Fibroblast of lung (primary cell): Measurements from ENCODE around the gene JAZF1.

Experiments used
- EZH2 ChIP-seq: IDR thresholded peaks from 2 replicates; pipeline ENCODE4 v1.5.1; 2012; ENCODE audit warnings: low read length, control low read depth, mild to moderate bottlenecking; ENCODE audit errors: missing control alignments
- TF ChIP-seq, protein P1 (sequence below), 2 donors: IDR thresholded peaks in 1 of 2; conservative IDR thresholded peaks in 1 of 2; 1 replicate in 1 of 2; 2 replicates in 1 of 2; pipeline ENCODE4 v1.5.1; 2011 to 2012; ENCODE audit warnings: low read length in 2 of 2, control low read depth in 1 of 2, inconsistent platforms in 1 of 2, low read depth in 1 of 2, mild to moderate bottlenecking in 1 of 2

DNA sequence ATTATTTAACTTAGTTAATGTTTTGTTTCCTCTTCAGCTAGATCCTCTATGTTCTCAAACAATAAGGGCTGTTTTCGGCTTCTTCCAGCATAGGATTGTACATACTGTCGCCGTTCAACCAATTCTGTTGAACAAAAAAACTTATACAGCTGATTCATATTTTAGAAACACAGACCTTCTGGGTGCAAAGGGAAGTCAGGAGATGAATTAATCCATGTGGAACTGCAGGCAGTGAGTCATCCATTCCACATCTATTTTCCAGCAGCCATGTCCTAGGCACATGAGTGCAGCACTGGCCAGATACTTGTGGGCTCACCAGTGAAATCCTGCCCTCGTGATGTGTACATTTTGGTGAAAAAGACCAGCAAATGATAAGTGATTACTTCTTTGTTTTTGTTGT is 163.2 kb downstream of the JAZF1 start:
- TF ChIP-seq, protein P1, sequence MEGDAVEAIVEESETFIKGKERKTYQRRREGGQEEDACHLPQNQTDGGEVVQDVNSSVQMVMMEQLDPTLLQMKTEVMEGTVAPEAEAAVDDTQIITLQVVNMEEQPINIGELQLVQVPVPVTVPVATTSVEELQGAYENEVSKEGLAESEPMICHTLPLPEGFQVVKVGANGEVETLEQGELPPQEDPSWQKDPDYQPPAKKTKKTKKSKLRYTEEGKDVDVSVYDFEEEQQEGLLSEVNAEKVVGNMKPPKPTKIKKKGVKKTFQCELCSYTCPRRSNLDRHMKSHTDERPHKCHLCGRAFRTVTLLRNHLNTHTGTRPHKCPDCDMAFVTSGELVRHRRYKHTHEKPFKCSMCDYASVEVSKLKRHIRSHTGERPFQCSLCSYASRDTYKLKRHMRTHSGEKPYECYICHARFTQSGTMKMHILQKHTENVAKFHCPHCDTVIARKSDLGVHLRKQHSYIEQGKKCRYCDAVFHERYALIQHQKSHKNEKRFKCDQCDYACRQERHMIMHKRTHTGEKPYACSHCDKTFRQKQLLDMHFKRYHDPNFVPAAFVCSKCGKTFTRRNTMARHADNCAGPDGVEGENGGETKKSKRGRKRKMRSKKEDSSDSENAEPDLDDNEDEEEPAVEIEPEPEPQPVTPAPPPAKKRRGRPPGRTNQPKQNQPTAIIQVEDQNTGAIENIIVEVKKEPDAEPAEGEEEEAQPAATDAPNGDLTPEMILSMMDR (conservative IDR thresholded peaks at IDR 0.05 in 1 of 2, IDR thresholded peaks at IDR 0.05 in 1 of 2; ENCODE audit: low read depth in 1 of 2, low read length in 2 of 2) = no peak
- no peak for TF ChIP-seq EZH2
